GM12801 (cell line): Measurements from ENCODE around the gene YIF1B.

Experiments
- TF ChIP-seq, protein P1 (sequence below): IDR thresholded peaks from one replicate; pipeline ENCODE4 v1.5.1; 2011; ENCODE audit warnings: control low read depth; ENCODE audit not compliant: insufficient read length; ENCODE audit errors: extremely low read depth

YIF1B gene

DNA sequence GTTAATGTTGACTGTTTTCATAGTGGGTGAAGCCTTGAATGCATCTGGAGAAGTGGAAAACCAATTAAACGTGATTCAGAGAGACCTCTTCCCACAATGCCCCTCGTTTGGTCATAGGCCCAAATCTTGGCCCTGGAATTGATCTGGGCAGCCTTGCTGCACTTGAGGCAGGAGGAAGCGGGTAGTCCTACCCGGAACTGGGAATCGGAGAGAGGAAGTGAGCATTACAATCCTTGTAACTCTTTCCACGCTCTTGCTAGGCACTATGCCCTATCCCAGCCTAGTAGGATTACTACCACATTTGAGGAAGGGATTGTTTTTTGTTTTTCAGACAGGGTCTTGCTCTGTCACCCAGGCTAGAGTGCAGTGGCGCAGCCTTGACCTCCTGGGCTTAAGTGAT is 7.5 kb upstream of the YIF1B start:
- TF ChIP-seq, protein P1, sequence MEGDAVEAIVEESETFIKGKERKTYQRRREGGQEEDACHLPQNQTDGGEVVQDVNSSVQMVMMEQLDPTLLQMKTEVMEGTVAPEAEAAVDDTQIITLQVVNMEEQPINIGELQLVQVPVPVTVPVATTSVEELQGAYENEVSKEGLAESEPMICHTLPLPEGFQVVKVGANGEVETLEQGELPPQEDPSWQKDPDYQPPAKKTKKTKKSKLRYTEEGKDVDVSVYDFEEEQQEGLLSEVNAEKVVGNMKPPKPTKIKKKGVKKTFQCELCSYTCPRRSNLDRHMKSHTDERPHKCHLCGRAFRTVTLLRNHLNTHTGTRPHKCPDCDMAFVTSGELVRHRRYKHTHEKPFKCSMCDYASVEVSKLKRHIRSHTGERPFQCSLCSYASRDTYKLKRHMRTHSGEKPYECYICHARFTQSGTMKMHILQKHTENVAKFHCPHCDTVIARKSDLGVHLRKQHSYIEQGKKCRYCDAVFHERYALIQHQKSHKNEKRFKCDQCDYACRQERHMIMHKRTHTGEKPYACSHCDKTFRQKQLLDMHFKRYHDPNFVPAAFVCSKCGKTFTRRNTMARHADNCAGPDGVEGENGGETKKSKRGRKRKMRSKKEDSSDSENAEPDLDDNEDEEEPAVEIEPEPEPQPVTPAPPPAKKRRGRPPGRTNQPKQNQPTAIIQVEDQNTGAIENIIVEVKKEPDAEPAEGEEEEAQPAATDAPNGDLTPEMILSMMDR, result no peak

DNA sequence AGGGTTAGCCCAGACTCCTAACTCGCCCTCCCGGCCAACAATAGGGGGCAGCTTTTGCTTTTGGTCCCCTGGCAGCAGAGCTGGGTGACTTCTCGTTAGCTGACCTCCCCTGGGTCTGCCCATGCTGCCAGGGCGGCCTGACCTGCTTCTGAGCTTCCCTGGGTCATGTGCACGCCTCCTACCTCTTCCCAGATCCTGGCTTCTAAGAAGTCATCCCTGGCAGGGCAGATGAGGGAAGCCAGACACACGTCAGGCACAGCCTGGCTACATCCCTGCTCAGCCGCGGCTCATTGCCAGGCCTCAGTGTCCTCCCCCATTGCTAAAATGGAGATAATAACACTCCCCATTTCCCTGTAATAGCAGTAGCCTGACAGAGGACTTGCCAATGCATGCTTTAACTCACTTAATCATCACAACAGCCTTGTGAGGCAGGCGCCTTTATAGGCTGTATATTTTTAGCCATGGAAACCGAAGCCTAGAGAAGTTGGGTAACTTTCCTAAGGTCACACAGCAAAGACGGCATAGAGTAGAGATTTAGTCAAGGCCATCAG is 6.0 kb upstream of the YIF1B start:
- TF ChIP-seq, protein P1, result no peak

DNA sequence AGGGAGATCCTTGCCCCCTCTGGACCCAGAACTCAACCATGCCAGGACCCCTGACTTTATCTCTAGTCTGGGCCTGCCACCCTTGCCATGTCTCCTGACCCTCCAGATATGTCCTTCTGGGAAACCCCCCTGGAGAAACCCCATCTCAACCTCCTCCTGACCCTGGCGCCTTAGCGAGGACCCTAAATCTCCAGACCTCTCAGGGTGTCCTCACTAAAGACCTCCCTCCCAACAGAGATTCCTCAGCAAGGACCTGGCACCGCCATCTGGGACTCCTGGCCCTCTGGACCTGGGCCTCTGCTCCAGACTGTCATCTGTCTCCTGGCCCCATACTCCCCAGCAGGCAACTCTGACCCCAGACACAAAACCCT is 5.2 kb upstream of the YIF1B start:
- TF ChIP-seq, protein P1, result no peak

DNA sequence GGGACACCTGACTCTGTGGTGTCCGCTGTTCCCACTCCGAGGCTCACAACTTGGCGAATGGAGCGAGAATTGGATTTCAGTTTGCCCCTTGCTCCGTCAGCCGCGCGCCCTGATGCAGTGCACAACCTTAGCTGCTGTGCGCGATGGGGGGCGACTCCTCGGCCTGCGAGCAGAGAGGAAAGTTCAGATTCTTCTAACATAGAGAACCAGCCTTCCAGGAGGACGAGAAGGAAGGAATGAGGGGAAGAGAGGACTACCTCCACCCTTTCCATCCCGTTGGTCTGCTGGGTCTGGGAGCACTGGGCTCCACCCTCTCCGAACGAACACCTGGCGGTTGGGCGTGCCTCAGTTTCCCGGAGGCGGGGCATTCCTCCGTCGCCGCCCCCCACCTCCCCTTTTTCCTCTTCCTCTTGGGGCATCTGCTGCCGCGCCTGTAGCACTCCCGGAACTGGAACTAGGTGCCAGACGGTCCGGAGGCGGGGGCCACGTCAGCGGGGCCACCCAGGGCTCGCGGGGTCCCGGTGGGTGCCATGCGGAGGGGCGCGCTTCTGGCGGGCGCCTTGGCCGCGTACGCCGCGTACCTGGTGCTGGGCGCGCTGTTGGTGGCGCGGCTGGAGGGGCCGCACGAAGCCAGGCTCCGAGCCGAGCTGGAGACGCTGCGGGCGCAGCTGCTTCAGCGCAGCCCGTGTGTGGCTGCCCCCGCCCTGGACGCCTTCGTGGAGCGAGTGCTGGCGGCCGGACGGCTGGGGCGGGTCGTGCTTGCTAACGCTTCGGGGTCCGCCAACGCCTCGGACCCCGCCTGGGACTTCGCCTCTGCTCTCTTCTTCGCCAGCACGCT is 3.9 kb upstream of the YIF1B start, which contains the start of gene KCNK6:
Gene KCNK6, plus strand, starts transcription at position 425 of the 838 bp plus-strand sequence. Its CDS starts 106 bp downstream, at position 531.
- TF ChIP-seq, protein P1, result no peak

DNA sequence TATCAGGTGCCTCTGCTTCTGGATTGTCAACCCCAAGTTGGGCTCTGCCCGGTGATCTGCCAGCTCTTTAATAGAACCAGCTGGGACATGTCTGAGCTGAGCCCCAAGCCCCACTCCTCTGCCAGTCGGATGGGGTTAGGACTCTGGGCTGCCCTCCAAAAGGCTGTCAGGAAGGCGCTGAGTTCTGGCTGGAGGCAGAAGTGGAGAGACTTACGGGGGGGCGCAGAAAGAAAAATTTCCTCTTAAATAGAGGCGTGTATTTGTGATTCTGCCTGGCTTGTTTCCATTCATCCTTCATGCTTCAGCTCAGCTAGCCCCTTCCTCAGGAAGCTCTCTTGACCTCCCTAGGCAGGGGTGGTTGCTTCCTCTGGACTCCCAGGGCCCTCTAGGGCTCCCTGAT is 2.9 kb upstream of the YIF1B start:
- TF ChIP-seq, protein P1, result no peak

DNA sequence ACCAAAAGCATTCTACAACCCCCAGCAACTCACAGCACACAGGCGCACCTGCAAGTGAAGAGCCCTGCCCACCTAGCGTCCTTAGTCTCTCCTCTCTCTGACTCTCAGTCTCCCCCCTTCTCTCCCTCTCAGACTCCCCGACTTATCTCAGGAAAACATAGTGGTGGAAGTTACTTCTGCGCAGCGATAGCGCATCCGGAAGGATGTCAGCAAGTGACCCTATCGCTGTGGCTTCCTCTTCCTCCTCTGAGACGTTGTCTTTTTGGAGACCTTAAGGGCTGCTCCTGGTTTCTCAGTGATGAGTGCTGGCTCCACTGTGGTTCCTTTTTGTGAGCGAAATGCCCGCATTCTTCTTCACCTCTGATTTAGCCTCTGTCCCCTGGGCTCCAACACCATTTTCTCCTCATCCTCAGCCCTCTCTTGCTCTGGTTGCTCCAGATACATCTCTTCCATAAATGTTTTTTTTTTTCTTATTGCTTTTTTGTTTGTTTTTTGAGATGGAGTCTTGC is 1.4 kb upstream of the YIF1B start:
- TF ChIP-seq, protein P1, result no peak

DNA sequence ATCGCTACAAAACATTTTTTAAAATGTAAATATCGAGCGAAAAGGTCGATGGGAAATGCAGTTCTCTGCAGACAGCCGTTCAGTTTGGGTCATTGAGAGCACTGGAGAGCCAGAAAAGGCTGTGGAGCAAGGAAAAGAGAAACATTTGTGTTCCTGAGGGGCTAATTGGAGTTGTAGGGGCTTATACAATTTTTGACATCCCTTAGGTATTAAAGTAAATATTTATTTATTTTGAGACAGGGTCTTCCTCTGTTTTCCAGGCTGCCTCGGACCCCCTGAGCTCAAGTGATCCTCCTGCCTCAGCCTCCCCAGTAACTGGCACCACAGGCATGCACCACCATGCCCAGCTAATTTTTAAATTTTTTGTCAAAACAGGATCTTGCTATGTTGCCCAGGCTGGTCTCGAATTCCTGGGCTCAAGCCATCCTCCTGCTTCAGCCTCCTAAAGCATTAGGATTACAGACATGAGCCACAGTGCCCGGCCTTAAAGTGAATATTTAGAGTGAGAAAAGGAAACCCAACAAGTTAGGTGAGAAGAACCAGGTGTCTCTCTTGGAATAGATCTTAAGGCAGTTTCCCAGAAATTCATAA is 825 bp upstream of the YIF1B start:
- TF ChIP-seq, protein P1, result no peak
